Measurements from ENCODE around the gene PFN3.

DNA sequence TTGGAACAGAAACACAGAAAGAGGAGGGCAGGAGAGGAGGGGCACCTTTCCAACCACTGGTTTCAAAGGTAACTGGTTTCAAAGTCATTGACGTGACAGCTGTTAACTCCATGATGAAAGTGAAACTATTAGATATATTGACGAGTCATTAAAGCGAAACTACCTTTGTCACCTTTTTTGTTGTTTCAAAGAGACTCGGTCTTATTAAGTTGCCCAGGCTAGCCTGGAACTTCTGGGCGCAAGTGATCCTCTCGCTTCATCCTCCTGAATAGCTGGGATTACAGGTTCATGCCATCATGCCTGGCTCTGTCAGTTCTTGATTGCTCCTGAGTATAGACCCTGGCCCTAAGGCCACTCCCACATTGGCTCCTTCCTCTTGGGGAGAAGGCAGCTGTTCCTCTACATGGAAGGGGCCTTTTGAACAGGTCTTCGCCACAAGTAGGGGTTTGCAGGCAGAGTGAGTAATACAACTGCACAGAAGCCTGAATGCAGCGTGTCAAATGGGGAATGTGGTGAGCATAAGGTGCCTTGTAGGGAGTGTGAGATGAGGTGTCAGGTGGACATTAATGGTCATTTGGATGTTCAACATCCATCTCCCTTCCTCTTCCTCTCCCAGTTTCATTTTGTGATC, 12.3 kb upstream of the PFN3 start:
- TF ChIP-seq EZH2 (IDR thresholded peaks at IDR 0.05; ENCODE audit: low read depth, unreplicated experiment): no peak
- TF ChIP-seq CTCF (conservative IDR thresholded peaks at IDR 0.05; ENCODE audit: low read depth in 2 of 2): no peak
- no peak for TF ChIP-seq ZNF462 (CRISPR knock-in tag; IDR thresholded peaks at IDR 0.05)
- no peak for TF ChIP-seq POLR2AphosphoS5 (IDR thresholded peaks at IDR 0.05; ENCODE audit: low read depth)
- TF ChIP-seq CREB1 (CRISPR knock-in tag; IDR thresholded peaks at IDR 0.05; ENCODE audit: low read depth): no peak
- TF ChIP-seq EZH2phosphoT487 (IDR thresholded peaks at IDR 0.05; ENCODE audit: unreplicated experiment): no peak
- TF ChIP-seq JUNB (IDR thresholded peaks at IDR 0.05; ENCODE audit: unreplicated experiment): no peak
- TF ChIP-seq, protein P1, sequence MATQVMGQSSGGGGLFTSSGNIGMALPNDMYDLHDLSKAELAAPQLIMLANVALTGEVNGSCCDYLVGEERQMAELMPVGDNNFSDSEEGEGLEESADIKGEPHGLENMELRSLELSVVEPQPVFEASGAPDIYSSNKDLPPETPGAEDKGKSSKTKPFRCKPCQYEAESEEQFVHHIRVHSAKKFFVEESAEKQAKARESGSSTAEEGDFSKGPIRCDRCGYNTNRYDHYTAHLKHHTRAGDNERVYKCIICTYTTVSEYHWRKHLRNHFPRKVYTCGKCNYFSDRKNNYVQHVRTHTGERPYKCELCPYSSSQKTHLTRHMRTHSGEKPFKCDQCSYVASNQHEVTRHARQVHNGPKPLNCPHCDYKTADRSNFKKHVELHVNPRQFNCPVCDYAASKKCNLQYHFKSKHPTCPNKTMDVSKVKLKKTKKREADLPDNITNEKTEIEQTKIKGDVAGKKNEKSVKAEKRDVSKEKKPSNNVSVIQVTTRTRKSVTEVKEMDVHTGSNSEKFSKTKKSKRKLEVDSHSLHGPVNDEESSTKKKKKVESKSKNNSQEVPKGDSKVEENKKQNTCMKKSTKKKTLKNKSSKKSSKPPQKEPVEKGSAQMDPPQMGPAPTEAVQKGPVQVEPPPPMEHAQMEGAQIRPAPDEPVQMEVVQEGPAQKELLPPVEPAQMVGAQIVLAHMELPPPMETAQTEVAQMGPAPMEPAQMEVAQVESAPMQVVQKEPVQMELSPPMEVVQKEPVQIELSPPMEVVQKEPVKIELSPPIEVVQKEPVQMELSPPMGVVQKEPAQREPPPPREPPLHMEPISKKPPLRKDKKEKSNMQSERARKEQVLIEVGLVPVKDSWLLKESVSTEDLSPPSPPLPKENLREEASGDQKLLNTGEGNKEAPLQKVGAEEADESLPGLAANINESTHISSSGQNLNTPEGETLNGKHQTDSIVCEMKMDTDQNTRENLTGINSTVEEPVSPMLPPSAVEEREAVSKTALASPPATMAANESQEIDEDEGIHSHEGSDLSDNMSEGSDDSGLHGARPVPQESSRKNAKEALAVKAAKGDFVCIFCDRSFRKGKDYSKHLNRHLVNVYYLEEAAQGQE (IDR thresholded peaks at IDR 0.05; ENCODE audit: unreplicated experiment): no peak
- TF ChIP-seq ZNF331 (CRISPR knock-in tag; IDR thresholded peaks at IDR 0.05; ENCODE audit: low read depth): no peak
- no peak for TF ChIP-seq ETS1 (IDR thresholded peaks at IDR 0.05)

Measured in GM23338 (cell line).